SK-N-SH (cell line): ENCODE measurements around the gene IDUA.

ENCODE experiments used
- CTCF ChIP-seq: fragments of 200-600 bp; sonication (generic); IDR thresholded peaks from 2 replicates; pipeline ENCODE4 v1.6.1; 2017; ENCODE audit warnings: antibody characterized with exemption, mild to moderate bottlenecking, moderate library complexity
- EZH2phosphoT487 ChIP-seq: fragments of 200-600 bp; sonication (generic); IDR thresholded peaks from 2 replicates; pipeline ENCODE4 v1.6.1; 2017; ENCODE audit warnings: low read depth, mixed run types, mild to moderate bottlenecking, antibody characterized with exemption, moderate library complexity, borderline replicate concordance
- FOXM1 ChIP-seq: IDR thresholded peaks from 2 replicates; pipeline ENCODE4 v1.4.0; 2012; ENCODE audit warnings: low read depth, mild to moderate bottlenecking
- MXI1 ChIP-seq: IDR thresholded peaks from 2 replicates; pipeline ENCODE4 v1.6.1; 2012; ENCODE audit warnings: mild to moderate bottlenecking, low read depth, low read length, improper control_type of control experiment
- NRF1 ChIP-seq: IDR thresholded peaks from 2 replicates; pipeline ENCODE4 v1.6.1; 2012; ENCODE audit warnings: low read depth, mild to moderate bottlenecking, low read length
- POLR2AphosphoS5 ChIP-seq: IDR thresholded peaks from 2 replicates; pipeline ENCODE4 v1.6.1; 2012; ENCODE audit warnings: low read depth, low read length
- RCOR1 ChIP-seq: fragments of 150-350 bp; IDR thresholded peaks from 2 replicates; pipeline ENCODE4 v1.6.1; 2017; ENCODE audit warnings: antibody characterized with exemption, low read length
- RFX5 ChIP-seq: IDR thresholded peaks from 2 replicates; pipeline ENCODE4 v1.6.1; 2012; ENCODE audit warnings: mild to moderate bottlenecking, improper control_type of control experiment, low read length
- RXRA ChIP-seq: IDR thresholded peaks from 2 replicates; pipeline ENCODE4 v1.4.0; 2012; ENCODE audit warnings: low read depth, mild to moderate bottlenecking, borderline replicate concordance
- SIN3A ChIP-seq: IDR thresholded peaks from 2 replicates; pipeline ENCODE4 v1.6.1; 2012; ENCODE audit warnings: low read depth, mild to moderate bottlenecking, low read length, moderate library complexity, borderline replicate concordance
- TF ChIP-seq, protein P1 (sequence below): IDR thresholded peaks from 2 replicates; pipeline ENCODE4 v1.4.0; 2012; ENCODE audit warnings: low read depth, borderline replicate concordance
- TF ChIP-seq, protein P2 (sequence below): IDR thresholded peaks from 2 replicates; pipeline ENCODE4 v1.4.0; 2012; ENCODE audit warnings: low read depth

- no peak for TF ChIP-seq NRF1
- TF ChIP-seq RFX5, result no peak
- no peak for TF ChIP-seq FOXM1
- TF ChIP-seq RXRA, result no peak
- TF ChIP-seq MXI1, result no peak
- TF ChIP-seq CTCF, result no peak
- no peak for TF ChIP-seq EZH2phosphoT487
- TF ChIP-seq, protein P1, sequence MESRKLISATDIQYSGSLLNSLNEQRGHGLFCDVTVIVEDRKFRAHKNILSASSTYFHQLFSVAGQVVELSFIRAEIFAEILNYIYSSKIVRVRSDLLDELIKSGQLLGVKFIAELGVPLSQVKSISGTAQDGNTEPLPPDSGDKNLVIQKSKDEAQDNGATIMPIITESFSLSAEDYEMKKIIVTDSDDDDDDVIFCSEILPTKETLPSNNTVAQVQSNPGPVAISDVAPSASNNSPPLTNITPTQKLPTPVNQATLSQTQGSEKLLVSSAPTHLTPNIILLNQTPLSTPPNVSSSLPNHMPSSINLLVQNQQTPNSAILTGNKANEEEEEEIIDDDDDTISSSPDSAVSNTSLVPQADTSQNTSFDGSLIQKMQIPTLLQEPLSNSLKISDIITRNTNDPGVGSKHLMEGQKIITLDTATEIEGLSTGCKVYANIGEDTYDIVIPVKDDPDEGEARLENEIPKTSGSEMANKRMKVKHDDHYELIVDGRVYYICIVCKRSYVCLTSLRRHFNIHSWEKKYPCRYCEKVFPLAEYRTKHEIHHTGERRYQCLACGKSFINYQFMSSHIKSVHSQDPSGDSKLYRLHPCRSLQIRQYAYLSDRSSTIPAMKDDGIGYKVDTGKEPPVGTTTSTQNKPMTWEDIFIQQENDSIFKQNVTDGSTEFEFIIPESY, result no peak
- no peak for TF ChIP-seq RCOR1
- TF ChIP-seq SIN3A, result no peak
- TF ChIP-seq, protein P2, sequence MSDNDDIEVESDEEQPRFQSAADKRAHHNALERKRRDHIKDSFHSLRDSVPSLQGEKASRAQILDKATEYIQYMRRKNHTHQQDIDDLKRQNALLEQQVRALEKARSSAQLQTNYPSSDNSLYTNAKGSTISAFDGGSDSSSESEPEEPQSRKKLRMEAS, result no peak
- no peak for TF ChIP-seq POLR2AphosphoS5
These were observed 30.9 kb upstream of the IDUA start for GRCh38 chr4:955931-956381.
